PC-9 (cell line): Measurements from ENCODE around the gene MRTO4. TPM values are rescaled to one million over a fixed set of nuclear protein-coding genes. Genes with fewer than 3 reads are reported as not detected.

Experiments used
- BruUV-seq: library from RNA; stranded (reverse); fragments of 400-500 nt; replicated peaks from 2 replicates; lab custom pipeline; 2021; lab: Mats Ljungman, UMichigan
- CTCF ChIA-PET: fragments of 300-600 bp; sonication (Branson Sonifier 250); formaldehyde crosslinking; loops from one replicate; lab custom pipeline; 2022; ENCODE audit warnings: antibody characterized with exemption; lab: Charles Lee
- POLR2A ChIA-PET: fragments of 300-600 bp; sonication (Branson Sonifier 250); formaldehyde crosslinking; loops from one replicate; lab custom pipeline; 2022; ENCODE audit warnings: antibody characterized with exemption; ENCODE audit not compliant: unreplicated experiment; lab: Charles Lee
- DNase-seq, 2 experiments: peaks; one replicate each; pipeline versions ENCODE4 v3.0.0 to v3.0.0-alpha.2; 2015 to 2022; ENCODE audit warnings: mixed read lengths in 1 of 2
- H2AFZ ChIP-seq: fragments of 200-600 bp; sonication (generic); 2 replicates; pipeline ENCODE4 v1.8.1; 2017; ENCODE audit warnings: antibody characterized with exemption
- H3F3A ChIP-seq: fragments of 200-600 bp; sonication (generic); 2 replicates; pipeline ENCODE4 v1.8.1; 2017; ENCODE audit warnings: antibody characterized with exemption, mild to moderate bottlenecking, low read depth; ENCODE audit not compliant: insufficient read depth
- H3K27ac ChIP-seq: fragments of 200-600 bp; sonication (generic); 2 replicates; pipeline ENCODE4 v1.6.1; 2016; ENCODE audit warnings: mixed run types
- H3K27me3 ChIP-seq: fragments of 200-600 bp; sonication (generic); 2 replicates; pipeline ENCODE4 v1.6.1; 2016; ENCODE audit warnings: low read depth, mixed run types; ENCODE audit not compliant: insufficient read depth
- H3K36me3 ChIP-seq: fragments of 200-600 bp; sonication (generic); 2 replicates; pipeline ENCODE4 v1.6.1; 2016; ENCODE audit warnings: low read depth, mixed run types
- H3K4me1 ChIP-seq: fragments of 200-600 bp; sonication (generic); replicated peaks from 2 replicates; pipeline ENCODE4 v1.6.1; 2016; ENCODE audit warnings: mixed run types; ENCODE audit not compliant: insufficient read depth
- H3K4me2 ChIP-seq: fragments of 200-600 bp; sonication (generic); 2 replicates; pipeline ENCODE4 v1.6.1; 2017; ENCODE audit warnings: mixed run types
- H3K4me3 ChIP-seq: fragments of 200-600 bp; sonication (generic); 2 replicates; pipeline ENCODE4 v1.6.1; 2016; ENCODE audit warnings: mixed run types
- H3K79me2 ChIP-seq: fragments of 200-600 bp; sonication (generic); 2 replicates; pipeline ENCODE4 v1.6.1; 2017; ENCODE audit warnings: low read depth, mixed run types
- H3K9me2 ChIP-seq: fragments of 200-600 bp; sonication (generic); 2 replicates; pipeline ENCODE4 v1.8.1; 2017; ENCODE audit warnings: mild to moderate bottlenecking; ENCODE audit not compliant: insufficient read depth
- H3K9me3 ChIP-seq: fragments of 200-600 bp; sonication (generic); 2 replicates; pipeline ENCODE4 v1.8.1; 2016; ENCODE audit warnings: low read depth; ENCODE audit not compliant: insufficient read depth
- H4K20me1 ChIP-seq: fragments of 200-600 bp; sonication (generic); 2 replicates; pipeline ENCODE4 v1.8.1; 2017; ENCODE audit not compliant: insufficient read depth
- EZH2 ChIP-seq: fragments of 200-600 bp; sonication (generic); IDR thresholded peaks from 2 replicates; pipeline ENCODE4 v1.8.0; 2017; ENCODE audit warnings: antibody characterized with exemption, low read depth
- intact Hi-C: fragments of 100-400 bp; cut with micrococcal nuclease; formaldehyde crosslinking; loops from one replicate; pipeline ENCODE4 v1.10.0; 2022; ENCODE audit not compliant: unreplicated experiment
- total RNA-seq: library from RNA; stranded (reverse); gene quantifications from 2 replicates; pipeline ENCODE4 v1.2.3, GENCODE V29; 2021
- TF ChIP-seq, protein P1 (sequence below): fragments of 200-600 bp; sonication (generic); conservative IDR thresholded peaks from 2 replicates; pipeline ENCODE4 v1.6.1; 2017; ENCODE audit warnings: mixed run types, antibody characterized with exemption, mild to moderate bottlenecking, moderate library complexity

Gene MRTO4
- total RNA-seq, 1 experiment from 2014 or later: 29.0 TPM

DNA sequence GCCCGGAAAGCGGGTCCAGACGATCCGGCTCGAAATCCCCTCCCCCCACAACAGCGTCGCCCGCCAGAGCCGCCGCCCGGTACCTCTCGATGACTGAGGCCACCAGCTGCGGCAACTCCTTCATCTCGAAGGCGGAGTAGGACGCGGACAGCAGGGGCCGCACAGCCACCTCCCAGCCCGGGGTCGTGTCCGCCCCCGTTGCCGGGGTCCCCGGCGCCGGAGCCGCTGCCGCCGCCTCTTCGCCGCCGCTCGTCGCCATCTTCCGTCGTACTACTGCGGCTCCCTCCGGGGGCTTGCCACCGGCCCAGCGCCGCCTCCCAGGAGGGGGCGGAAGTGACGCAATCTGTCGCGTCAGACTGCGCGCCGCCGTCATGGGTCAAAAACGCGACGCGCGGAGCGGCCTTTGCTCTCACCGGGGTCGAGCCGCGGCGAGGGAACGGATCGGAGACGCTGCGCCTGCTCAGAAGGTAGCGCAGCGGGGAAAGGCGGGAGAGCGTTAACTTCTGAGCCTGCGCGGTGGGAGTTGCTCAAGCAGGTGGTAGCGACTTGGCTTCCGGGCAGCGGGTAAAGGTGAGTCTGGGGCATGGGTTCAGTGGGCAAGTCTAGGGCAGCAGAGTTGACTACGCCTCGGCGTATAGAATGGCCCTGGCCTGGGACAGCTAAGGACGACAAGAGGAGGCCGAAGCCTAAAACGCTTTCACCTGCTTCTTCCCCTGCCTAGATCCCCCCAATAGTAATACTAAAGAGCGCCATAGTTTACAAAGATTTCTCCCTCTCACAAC lies 41.4 kb upstream of the MRTO4 start, which contains the start of gene UBR4:
TSS of gene UBR4 (minus strand) at position 277 of the 782 bp plus-strand sequence. CDS start at position 259, 18 bp downstream.
- H3K36me3 ChIP-seq: no peaks in the 10 kb centered on the region
- H3K79me2 ChIP-seq: peaks cover 73% of the 10 kb centered on the region
- peak within 1 kb of the TSS; percentile 85 for H3K4me3 ChIP-seq
- peaks cover 19% of the 10 kb centered on the region for H3K4me1 ChIP-seq
- no peaks in the 10 kb centered on the region for H3K9me2 ChIP-seq
- BruUV-seq: no TSS peak
- DNase-seq: peak; percentile 84 to 92
- ChIA-PET CTCF (no interaction called here), POLR2A (interaction anchor here (0.6 kb wide), 1 partner anchor 54 kb away, joined by 4 read pairs; no protein-coding TSS in a partner anchor)
- H2AFZ ChIP-seq: peak within 1 kb of the TSS; percentile 90
- no peaks in the 10 kb centered on the region for H3K27me3 ChIP-seq
- TF ChIP-seq, protein P1, sequence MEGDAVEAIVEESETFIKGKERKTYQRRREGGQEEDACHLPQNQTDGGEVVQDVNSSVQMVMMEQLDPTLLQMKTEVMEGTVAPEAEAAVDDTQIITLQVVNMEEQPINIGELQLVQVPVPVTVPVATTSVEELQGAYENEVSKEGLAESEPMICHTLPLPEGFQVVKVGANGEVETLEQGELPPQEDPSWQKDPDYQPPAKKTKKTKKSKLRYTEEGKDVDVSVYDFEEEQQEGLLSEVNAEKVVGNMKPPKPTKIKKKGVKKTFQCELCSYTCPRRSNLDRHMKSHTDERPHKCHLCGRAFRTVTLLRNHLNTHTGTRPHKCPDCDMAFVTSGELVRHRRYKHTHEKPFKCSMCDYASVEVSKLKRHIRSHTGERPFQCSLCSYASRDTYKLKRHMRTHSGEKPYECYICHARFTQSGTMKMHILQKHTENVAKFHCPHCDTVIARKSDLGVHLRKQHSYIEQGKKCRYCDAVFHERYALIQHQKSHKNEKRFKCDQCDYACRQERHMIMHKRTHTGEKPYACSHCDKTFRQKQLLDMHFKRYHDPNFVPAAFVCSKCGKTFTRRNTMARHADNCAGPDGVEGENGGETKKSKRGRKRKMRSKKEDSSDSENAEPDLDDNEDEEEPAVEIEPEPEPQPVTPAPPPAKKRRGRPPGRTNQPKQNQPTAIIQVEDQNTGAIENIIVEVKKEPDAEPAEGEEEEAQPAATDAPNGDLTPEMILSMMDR: no peak
- no peak for TF ChIP-seq EZH2
- H3F3A ChIP-seq: peaks cover 11% of the 10 kb centered on the region; the same call in 1 of the 2 replicates
- peak within 1 kb of the TSS; percentile 94 for H3K4me2 ChIP-seq
- no peaks in the 10 kb centered on the region for H3K9me3 ChIP-seq
- H3K27ac ChIP-seq: peak within 1 kb of the TSS; percentile 81
- intact Hi-C loops: no loop called here
- H4K20me1 ChIP-seq: peaks cover 17% of the 10 kb centered on the region

DNA sequence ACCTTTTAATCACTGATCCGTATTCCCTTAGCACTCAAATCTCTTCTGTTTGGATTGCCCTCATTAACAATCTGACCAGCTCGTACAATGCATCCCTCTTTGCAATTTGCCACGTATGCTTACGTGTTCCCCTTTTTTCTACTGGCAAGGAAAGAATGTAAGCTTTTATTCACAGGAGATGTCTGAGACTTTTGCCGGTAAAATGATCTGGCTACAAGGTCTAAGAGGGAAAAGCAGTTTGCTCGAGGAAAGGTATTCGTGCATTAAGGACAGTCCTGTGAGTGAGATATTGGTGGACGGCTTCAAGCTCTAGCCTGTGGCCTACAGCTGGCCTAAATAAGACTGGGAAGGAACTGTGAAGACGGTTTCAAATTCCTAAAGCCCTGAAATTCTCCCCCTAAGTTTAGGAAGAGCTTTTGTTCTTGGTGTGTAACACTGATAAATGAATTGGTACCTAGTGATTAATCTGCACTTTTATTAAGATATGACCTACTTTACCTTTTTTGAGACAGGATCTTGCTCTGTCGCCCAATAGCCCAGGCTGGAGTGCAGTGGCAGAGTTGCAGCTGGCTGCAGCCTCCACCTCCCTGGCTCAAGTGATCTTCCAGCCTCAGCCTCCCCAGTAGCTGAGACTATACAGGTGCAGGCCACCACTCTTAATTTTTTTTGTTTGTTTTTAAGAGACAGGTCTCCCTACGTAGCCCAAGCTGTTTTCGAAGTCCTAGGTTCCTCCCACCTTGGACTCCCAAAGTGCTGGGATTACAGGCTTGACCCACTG lies 40.6 kb upstream of the MRTO4 start:
- peak overlapping the region; percentile 94 for H3K4me2 ChIP-seq
- peaks cover 11% of the 10 kb centered on the region; the same call in 1 of the 2 replicates for H3F3A ChIP-seq
- no peaks in the 10 kb centered on the region for H3K9me3 ChIP-seq
- peak overlapping the region; percentile 85 for H3K4me3 ChIP-seq
- no peaks in the 10 kb centered on the region for H3K36me3 ChIP-seq
- H4K20me1 ChIP-seq: peaks cover 13% of the 10 kb centered on the region
- TF ChIP-seq EZH2: no peak
- TF ChIP-seq, protein P1: no peak
- H2AFZ ChIP-seq: peak overlapping the region; percentile 90
- H3K79me2 ChIP-seq: peaks cover 66% of the 10 kb centered on the region
- peak overlapping the region; percentile 81 for H3K27ac ChIP-seq
- DNase-seq: no peak
- H3K27me3 ChIP-seq: no peaks in the 10 kb centered on the region
- ChIA-PET POLR2A (interaction anchor here (0.6 to 0.7 kb wide), 2 partner anchors 11 to 53 kb away, joined by 4 to 7 read pairs; no protein-coding TSS in a partner anchor), CTCF (no interaction called here)
- no peaks in the 10 kb centered on the region for H3K9me2 ChIP-seq
- intact Hi-C loops: no loop called here
- TSS peak; percentile 66 for BruUV-seq
- peaks cover 19% of the 10 kb centered on the region for H3K4me1 ChIP-seq

DNA sequence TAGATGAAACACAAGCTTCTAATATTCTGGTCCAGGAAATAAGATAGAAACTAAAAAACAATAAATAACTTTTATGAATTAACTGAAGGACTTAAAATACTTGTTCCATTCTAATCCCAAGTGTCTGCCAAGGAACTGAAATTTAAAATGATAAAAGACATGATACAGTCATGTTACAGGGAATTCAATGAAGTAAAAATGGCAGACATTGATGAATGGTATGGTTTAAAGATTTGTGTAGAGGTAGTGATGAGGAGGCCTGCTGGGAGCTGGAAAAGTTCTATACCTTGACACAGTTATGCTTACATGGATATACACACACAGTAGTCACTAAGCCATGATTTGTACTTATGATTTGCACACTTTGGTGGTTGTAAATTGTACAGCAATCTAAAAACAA lies 39.4 kb upstream of the MRTO4 start:
- BruUV-seq: no TSS peak
- ChIA-PET POLR2A (interaction anchor here (0.5 kb wide), 1 partner anchor 196 kb away, joined by 9 read pairs; no protein-coding TSS in a partner anchor), CTCF (no interaction called here)
- Histone ChIP-seq H3K36me3 (peaks cover 11% of the 10 kb centered on the region; the same call in 1 of the 2 replicates), H3K79me2 (peaks cover 53% of the 10 kb centered on the region), H3K9me2 (no peaks in the 10 kb centered on the region), H4K20me1 (peaks cover 12% of the 10 kb centered on the region), H3F3A (peaks cover 11% of the 10 kb centered on the region; the same call in 1 of the 2 replicates), H3K4me1 (peaks cover 19% of the 10 kb centered on the region), H3K4me3 (no peak overlapping the region), H3K27ac (no peak overlapping the region), H3K9me3 (no peaks in the 10 kb centered on the region), H2AFZ (no peak overlapping the region), H3K27me3 (no peaks in the 10 kb centered on the region), H3K4me2 (peak overlapping the region; percentile 94; the same call in 1 of the 2 replicates)
- DNase-seq: no peak
- intact Hi-C loops: no loop called here
- TF ChIP-seq EZH2: no peak
- TF ChIP-seq, protein P1: no peak
